NCI-H1694 treated with DMSO at 0.1 percent for 48 hours (cell line): ENCODE measurements around the gene GPR146.
"Not testable (repeated sequence)": the region's sequence is repeated elsewhere in the genome, so short reads cannot be mapped to it uniquely, and the experiment has no call there.

ENCODE experiments used
- DNase-seq: peaks from one replicate; lab custom pipeline; 2025; lab: John Stamatoyannopoulos, UW

The GPR146 gene

GRCh38 chr7:1025743-1026581 is 18.4 kb upstream of the GPR146 start:
- DNase-seq = no peak

- DNase-seq = no peak
These were observed 17.6 kb upstream of the GPR146 start for GRCh38 chr7:1026721-1027161.

- no peak for DNase-seq
These were observed 16.9 kb upstream of the GPR146 start for GRCh38 chr7:1027242-1028043.

GRCh38 chr7:1028044-1028770 is 16.1 kb upstream of the GPR146 start:
- no peak for DNase-seq

GRCh38 chr7:1028775-1029636 is 15.3 kb upstream of the GPR146 start:
- DNase-seq = no peak

- no peak for DNase-seq
These were observed 14.5 kb upstream of the GPR146 start for GRCh38 chr7:1029637-1030443.

- DNase-seq = no peak
These were observed 13.8 kb upstream of the GPR146 start for GRCh38 chr7:1030444-1031070.

GRCh38 chr7:1031716-1032455 is 12.5 kb upstream of the GPR146 start:
- no peak for DNase-seq

GRCh38 chr7:1032536-1033181 is 11.7 kb upstream of the GPR146 start:
- no peak for DNase-seq

- DNase-seq = no peak
These were observed 10.7 kb upstream of the GPR146 start for GRCh38 chr7:1033546-1034145.

GRCh38 chr7:1034769-1035168 is 9.6 kb upstream of the GPR146 start:
- not testable (repeated sequence) for DNase-seq

- DNase-seq = not testable (repeated sequence)
These were observed 8.0 kb upstream of the GPR146 start for GRCh38 chr7:1036164-1036928.

GRCh38 chr7:1040233-1040632 is 4.1 kb upstream of the GPR146 start:
- not testable (repeated sequence) for DNase-seq

GRCh38 chr7:1040790-1041189 is 3.6 kb upstream of the GPR146 start:
- DNase-seq = peak; percentile 64

GRCh38 chr7:1041551-1042491 is 2.5 kb upstream of the GPR146 start:
- no peak for DNase-seq

GRCh38 chr7:1042492-1042833 is 1.9 kb upstream of the GPR146 start:
- DNase-seq = no peak
